GM21576 (cell line): Measurements from ENCODE around the gene COL12A1.
"Not testable (repeated sequence)": the region's sequence is repeated elsewhere in the genome, so short reads cannot be mapped to it uniquely, and the experiment has no call there.

Experiments used
- ATAC-seq: cut with Tn5 transposase; IDR thresholded peaks from one replicate; pipeline ENCODE4 v1.9.1; 2021; ENCODE audit warnings: mild to moderate bottlenecking, moderate library complexity; ENCODE audit not compliant: unreplicated experiment

The COL12A1 gene

DNA sequence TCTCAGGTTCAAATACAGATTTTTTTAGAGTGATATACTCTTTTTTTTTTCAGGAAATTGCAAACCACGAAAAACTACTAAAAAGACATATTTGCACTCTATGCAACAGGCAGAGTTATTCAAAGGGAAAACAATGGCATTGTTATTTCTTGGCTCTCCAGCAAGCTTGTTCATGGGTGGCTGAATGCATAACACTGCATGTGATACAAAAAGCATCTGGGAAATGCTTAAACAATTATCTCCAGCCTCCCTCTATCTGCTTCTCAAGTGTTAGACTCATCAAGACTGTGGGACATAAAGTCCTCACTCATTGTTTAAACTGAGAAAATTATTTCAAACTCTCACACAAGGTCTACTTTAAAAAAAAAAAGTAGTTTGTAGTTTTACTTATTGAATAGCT, 7.3 kb upstream of the COL12A1 start:
- ATAC-seq: no peak

- ATAC-seq: no peak
These were observed 6.2 kb upstream of the COL12A1 start for GRCh38 chr6:75211920-75212590.

GRCh38 chr6:75210885-75211739, 5.3 kb upstream of the COL12A1 start:
- ATAC-seq: no peak

- ATAC-seq: no peak
These were observed 3.4 kb upstream of the COL12A1 start for GRCh38 chr6:75209184-75209723.

GRCh38 chr6:75208298-75209183, 2.7 kb upstream of the COL12A1 start:
- ATAC-seq: peak; percentile 71

- no peak for ATAC-seq
These were observed 906 bp upstream of the COL12A1 start for GRCh38 chr6:75206576-75207342.

DNA sequence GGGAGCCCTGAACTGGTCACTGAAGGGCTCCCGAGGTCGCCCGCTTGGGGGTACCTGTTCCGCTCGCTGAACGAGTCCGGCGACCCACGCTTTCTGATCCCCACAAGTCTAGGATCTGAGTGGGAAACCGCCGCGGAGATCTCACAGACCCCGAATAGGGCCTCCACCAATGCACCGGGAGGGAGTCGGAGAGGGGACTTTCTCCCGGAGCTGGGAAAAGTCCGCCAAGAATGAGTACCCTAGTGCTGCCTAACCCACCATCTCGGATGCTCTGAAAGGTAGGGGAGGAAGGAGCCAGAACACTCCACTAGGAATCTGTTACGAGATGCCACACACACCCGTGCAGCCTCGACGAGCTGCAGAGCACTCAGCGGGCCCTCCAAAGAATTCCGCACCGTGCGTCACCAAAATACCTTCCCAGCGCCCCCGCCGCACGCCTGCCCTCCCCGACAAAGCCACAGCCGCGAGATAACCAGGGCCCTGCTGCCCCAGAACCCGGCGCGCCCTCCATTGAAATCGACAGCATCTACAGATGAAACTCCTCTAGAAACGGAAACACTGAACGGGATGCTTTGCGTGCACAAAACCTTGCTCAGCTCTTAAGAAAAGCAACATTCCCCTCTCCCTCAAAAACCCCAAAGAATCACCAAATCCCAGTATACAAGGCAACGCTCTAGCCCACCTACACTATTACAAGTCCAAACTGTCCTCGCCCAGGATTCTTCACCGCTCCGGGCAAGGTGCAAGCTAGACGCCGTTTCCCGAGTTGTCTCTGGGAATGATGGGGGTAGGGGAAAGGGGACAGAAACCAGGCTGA, 686 bp downstream of the COL12A1 start:
- ATAC-seq: no peak

GRCh38 chr6:75204217-75204958, 1.5 kb downstream of the COL12A1 start:
- no peak for ATAC-seq

DNA sequence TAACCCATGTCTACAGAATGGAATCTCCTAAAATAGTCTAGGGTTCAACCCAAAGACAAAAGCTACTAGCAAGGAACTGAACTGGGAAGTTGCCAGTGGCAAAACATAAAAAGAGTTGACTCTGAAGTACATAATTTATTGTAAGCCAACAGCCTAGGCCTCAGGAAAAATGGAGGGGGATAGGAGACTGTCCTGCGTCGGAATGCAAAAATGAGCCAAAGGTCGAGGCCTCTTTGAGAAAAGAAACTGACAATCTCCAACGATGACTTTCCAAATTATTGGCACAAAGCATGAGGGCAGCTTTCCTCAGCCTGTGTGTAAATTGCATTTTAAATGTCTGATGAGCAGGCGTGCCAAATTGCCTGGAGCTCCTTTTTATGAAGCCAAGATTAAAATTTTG, 2.1 kb downstream of the COL12A1 start:
- no peak for ATAC-seq

DNA sequence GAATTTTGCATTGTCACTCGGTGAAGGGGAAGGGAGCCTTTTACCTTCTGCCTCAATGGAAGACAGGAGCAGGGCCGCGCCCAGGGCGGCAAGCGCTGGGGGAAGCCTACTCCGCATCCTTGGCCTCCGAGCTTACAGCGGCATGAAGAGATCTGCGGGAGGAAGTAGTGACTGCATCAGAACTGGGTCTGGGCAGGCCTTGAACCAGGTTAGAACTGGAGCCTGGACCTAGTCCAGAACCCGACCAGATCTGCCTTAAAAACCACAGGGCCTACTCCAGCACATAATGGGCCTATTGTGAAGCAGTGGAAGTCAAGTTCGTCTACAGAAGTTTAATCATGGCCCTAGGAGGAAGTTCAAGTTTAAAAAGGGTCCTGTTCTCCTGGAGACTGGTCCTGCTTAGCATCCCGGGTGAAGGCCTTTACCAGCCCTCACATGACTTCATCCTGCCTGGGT, 3.1 kb downstream of the COL12A1 start:
- ATAC-seq: no peak

GRCh38 chr6:75201901-75202672, 3.8 kb downstream of the COL12A1 start:
- no peak for ATAC-seq

DNA sequence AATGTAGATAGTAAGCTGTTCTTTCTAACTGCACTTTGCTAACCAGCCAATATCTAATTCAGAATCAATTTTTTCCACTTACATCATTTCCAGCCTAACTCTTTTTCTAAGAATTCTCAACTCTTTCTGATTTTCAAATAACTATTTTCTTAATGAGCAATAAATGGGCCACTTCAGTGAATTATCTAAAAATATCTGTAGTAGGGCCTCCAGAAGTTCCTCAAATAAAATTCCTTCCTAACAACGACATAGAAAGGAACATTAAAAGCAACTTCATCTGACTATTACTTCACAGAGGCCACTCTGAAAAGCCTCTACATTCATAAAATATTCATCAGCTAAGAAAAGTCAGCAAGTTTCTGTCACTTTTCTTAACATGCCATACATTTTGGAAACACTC, 4.8 kb downstream of the COL12A1 start:
- no peak for ATAC-seq

- no peak for ATAC-seq
These were observed 6.0 kb downstream of the COL12A1 start for GRCh38 chr6:75199889-75200288.

DNA sequence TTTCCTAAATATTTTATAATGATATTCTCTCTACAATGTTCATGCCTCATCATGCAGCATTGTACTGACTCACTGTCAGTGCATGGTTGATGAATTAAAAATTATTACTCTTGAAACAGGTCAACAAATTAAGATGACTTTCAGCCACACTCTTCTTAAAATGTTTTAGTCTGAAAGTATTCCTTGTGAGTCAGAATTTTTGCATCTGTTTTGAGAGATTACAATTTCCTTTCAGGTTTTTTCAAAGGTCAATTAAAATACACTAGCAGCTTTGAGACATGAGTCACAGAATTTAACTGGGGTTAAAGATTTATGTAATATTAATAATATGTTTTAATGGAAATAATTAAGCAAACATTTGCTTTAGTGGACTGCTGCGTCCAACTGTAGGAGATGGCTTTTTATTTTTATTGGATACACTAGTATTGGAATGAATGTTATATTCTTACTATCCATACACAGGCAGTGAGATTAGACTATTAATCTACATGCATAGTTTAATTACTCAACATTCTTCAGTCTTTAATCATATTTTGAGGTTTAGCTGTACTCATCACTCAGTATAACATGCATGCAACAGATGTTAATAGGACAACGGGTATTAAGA, 9.7 kb downstream of the COL12A1 start:
- ATAC-seq: no peak

DNA sequence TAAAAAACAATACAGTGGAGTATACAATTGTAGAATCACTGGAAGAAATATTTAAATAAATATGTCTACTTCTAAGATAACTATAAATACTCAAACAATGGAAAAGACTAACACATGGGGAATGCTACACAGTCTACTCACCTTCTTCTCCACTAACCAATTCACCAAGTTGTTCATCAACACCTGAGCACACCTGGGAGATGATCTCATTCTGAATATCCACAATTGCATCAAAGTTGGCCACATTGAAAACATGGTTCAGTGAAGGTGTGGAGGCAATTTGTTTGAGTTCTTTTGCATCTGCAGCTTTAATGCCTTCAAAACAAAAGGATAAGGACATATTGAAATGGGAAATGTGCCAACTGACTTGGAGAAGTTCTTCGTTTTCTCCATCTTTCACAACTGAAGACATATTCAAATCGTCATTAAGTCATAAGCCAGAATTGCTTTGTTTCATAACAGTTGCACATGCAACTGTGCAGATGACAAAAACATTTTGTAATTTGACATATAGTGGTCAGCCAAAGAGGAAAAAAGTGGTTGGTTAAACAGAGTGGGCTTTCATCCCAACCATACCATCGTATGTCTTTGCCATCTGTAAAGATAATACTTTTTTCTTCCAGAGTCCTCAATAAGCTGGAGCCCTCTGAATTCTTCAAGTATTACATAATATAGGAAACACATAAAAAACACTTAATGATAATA, 17.5 kb downstream of the COL12A1 start:
- no peak for ATAC-seq

DNA sequence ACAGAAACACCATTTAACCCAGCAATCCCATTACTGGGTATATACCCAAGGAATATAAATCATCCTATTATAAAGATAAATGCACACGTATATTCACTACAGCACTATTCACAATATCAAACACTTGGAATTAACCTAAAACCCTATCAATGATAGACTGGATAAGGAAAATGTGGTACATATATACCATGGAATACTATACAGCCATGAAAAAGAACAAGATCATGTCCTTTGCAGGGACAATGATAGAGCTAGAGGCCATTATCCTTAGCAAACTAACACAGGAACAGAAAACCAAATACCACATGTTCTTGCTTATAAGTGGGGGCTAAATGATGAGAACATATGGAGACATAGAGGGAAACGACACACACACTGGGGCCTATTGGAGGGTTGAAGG, 19.3 kb downstream of the COL12A1 start:
- not testable (repeated sequence) for ATAC-seq

GRCh38 chr6:75183099-75183541, 22.7 kb downstream of the COL12A1 start:
- no peak for ATAC-seq
